Stimulated activated CD8-positive, alpha-beta memory T cell treated with anti-CD3 and anti-CD28 coated beads, Interleukin-7, amount 100 ng/mL, for 1 hour (primary cell): ENCODE measurements around the gene FHL2.

ENCODE experiments used
- DNase-seq, 2 donors: peaks; one replicate each; pipeline ENCODE4 v3.0.0-alpha.2; 2020; ENCODE audit warnings: low read depth in 2 of 2

The FHL2 gene

DNA sequence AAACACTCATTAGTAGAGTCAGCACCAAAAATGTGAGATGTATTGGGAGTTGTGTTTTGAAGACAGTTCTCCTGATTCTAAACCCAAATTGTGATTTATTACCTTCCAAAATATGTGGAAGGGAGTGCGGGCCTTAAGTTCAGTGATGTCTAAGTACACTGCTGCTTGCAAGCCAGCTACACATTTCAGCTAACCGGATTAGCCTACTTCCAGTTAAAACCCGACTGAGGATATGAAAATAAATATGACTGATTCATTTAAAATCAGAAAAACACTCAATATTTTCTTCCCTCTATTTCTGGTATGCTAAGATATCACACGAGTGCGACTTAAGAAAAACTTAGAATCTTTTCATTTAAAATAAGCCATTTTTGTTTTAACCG lies 907 bp downstream of the FHL2 start:
- DNase-seq, result no peak

DNA sequence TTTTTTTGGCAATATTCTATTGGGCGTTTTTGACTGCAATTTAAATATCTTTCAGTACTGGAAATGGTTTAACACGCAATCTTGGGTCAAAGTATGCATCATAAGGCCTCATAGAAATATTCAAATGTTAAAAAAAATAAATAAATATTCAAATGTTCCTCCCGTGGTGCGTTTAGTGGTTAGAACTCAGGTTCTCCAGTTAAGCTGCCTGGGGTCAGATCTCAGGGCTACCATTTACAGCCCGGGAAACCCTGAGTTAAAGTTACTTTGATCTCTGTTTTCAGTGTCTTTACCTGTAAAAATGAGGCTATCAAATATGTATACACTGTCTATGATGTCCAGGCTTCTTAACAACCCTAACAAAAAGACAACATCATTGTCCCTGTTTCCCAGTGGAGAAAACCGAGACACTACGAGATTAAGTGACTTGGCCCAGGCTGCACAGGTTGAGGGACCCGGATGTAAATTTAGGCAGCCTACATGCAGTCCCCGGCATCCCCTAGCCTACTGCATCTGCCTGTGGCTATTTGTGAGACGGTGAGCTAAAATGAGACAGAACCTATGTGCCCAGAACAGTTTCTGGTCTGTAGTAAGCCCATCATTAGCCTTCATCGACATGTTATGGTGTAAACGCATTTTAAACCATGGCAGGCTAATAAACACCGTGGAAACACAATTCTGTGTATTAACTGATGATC lies 1.7 kb downstream of the FHL2 start:
- no peak for DNase-seq

DNA sequence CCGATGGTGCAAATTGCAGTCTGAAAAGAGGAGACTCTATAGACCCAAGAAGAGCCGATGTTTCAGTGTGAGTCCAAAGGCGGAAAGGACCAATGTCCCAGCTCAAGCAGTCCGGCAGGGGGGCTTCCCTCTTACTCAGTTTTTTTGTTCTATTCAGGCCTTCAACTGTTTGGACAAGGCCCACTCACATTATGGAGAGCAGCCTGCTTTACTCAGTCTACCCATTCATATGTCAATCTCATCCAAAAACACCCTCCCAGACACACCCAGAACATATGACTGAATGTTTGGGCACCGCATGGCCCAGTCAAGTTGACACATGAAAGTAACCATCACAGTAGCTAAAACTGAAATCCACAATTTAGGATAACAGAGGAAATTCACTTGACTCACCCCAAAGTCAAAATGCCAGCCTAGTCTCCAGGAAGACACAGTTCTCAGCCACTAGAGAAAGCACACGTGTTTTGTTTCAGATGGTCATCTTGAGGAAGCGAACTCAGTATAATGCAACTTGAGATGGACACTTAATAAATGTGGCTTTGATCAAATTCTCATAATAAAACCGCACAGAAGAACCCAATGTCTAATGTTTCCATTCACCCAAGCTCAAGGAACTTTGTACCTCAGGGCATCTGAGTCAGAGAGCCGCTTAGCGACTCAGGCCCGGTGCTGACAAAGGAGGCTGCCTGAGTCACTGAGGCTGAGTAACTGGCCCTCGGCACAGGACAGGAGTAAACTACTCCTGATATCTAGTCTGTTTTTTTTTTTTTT lies 2.4 kb downstream of the FHL2 start:
- DNase-seq, result no peak

DNA sequence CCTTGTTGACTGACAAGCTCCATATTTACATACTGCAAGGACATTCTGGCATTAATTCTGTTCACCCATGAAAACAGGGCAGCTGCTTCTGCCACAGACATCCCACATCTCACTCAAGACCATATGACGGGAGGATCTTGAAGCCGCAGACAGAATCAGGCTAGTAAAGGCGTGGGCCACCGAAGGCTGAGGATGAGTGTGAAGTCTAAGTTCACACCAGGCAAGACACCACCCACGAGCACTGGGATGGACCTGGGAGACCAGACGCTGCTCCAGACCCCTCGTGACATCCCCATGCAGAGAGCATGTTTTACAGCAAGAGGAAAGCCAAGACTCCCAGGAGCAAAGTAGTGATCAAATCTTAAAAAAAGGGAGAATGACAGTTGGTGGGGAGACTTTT lies 3.2 kb downstream of the FHL2 start:
- DNase-seq, result no peak

DNA sequence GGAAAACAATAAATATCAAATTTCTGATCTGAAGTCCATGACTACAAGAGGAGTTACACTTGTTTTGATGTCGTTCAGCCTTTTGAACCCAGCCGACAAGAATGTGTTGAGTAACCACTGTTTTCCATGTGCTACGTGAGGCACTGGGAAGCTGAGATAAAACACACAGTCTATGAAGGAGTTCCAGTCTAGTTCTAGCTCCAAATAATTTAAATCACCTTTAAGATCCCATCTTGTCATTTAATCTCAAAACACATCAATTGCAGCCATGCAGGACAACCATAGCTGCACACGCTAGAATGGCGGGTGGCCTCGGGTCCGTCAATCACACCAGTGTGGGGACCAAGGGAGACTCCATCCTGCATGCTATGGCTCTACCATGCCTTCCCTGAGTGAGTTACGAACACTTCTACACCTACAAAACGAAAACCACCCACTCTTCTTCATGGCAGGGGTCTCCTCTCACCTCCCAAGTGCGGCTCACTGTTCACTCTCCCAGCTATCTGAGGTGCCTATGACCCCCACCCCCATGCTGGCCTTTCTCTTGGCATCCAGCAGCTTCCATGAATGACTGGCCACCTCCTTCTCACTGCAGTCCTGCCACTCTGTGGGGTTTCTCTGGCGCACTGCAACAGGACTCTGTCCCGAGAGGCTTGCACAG lies 3.8 kb downstream of the FHL2 start:
- no peak for DNase-seq

DNA sequence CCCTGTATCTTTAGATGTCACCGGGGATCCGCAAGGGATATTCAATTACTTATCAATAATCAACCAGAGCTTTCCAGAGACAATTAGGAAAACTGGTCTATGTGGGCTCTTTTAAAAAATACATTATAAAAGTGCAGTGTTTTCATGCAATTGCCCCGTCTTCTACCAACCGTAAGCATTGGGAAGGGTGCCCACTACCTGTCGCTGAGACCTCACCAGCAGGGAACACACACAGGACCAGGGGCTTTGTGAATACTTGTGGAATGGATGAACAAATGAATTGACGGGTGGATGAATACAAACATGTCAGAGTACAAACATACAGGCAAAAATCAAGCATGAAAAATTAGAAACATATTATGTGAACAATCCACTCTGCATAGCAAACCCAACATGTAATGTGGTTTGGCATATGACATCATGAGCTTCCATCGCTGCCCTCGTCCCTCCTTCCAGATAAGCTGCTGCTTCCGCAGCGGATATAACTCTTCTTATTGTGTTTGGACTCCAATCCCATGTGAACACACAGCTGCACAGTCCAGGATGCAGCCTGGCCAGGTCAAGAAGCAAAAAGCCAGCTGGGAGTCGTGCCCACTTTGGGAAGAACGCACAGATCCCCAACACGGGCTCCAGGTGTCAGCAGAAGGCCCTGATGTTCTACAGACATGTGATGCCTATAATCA lies 5.3 kb downstream of the FHL2 start:
- DNase-seq, result no peak

DNA sequence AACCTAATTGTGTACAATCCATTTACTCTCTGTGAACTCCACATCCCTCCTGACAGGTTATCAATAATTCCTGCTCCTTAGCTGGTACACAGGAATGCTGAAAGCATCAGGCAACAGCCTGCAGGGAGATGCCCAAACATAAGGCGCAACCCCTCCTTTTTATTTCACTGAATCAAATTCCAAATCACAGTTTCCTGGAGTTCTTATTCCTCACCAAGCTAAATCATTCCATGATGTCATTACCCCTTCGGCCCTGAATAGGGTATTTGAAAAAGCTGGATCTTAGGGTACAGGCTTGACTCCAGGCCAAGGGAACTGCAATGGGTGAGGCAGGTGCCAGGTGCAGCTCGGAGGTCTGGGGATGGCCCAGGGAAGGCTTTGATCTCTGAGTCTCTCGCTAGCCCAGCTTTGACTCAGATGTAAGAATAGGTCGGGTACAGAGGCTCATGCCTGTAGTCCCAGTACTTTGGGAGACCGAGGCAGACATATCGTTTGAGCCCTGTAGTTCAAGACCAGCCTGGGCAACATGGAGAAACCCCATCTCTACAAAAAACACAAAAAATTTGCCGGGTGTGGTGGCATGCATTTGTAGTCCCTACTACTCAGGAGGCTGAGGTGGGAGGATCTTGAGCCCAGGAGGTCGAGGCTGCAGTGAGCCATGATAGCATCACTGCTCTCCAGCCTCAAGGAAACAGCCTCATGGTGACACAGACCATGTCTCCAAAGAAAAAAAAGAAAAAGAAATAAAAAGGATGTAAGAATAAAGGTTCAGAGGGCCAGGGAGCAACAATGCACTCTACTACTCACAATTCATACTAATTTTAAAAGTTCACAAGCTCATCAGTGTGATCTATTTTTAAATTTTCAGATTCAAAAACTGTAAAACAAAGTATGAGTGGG lies 6.8 kb downstream of the FHL2 start:
- DNase-seq, result no peak

DNA sequence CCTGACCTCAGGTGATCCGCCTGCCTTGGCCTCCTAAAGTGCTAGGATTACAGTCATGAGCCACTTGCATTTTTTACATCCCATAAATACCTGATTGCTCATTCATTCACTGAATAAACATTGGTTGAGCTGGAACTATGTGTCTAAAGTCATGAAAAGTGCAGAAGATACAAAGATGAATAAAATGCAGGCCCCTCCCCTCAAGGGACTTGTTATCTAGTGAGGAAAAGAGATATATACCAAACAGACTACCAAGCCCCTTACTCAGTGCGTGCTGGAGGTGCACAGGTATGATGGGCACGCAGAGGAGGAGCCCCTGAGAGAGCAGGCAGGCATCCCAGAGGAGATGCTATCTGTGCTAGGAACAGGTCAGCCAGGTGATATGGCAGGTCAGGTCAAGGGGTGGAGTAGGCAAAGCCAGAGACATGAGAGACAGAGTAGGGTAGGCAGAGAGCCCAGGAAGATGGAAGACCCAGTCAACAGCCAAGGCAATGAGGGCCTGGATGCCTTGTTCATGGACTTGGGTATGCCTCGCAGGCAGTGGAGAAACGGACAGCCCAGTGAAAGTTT lies 7.7 kb downstream of the FHL2 start:
- no peak for DNase-seq

DNA sequence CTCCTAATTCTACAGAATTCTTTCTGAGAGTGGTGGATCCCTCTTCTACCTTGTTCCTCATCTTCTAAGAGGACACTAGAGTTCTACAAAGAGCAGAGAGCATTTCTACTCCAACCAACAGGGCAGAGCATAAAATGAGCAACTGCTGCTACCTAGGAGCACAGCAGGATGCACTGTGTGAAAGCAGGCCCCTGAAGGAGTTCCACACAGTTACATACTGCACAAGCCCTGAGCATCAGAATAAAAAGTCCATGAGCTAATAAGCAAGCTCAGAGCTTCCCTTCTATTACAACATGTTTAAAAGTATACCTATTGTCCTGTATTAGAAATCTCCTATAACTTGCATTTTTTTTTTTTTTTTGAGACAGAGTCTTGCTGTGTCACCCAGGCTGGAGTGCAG lies 8.4 kb downstream of the FHL2 start:
- no peak for DNase-seq

DNA sequence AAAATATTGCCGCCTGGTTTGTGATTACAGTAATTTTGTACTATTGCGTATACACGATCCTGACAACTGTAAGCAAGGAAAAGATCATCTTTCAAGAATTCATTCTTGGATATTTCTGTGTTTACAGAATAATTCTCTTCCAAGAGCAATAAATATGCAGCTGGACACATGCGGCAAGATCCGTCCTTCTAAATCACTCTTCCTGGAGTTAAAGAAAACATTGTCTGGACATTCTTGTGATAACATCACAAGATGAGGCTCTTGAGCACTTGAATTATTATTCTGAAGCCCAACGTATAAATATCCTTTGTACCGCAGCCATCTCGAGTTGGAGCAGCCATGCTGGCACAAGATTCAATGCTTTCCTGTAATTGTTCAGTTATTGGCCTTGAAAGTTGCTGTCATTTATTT lies 9.9 kb downstream of the FHL2 start:
- no peak for DNase-seq

DNA sequence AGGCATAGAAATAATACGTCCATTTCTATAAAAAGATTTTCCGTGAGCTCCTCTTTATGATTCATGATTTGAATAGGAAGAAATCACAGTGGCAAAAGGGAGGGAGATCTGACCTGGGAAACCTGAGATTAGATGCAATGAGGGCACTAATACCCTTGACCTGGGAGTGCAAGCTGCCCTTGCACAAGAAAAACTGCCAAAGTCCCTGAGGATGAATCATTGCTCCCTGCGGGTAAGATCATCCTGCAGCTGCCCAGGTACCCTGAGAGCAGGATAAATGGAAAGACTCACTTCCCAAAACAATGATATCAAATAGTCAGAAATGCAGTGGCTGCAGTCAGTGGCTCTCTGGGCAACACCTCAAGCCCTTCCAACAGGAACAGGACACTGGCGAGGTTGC lies 11.6 kb downstream of the FHL2 start:
- no peak for DNase-seq

DNA sequence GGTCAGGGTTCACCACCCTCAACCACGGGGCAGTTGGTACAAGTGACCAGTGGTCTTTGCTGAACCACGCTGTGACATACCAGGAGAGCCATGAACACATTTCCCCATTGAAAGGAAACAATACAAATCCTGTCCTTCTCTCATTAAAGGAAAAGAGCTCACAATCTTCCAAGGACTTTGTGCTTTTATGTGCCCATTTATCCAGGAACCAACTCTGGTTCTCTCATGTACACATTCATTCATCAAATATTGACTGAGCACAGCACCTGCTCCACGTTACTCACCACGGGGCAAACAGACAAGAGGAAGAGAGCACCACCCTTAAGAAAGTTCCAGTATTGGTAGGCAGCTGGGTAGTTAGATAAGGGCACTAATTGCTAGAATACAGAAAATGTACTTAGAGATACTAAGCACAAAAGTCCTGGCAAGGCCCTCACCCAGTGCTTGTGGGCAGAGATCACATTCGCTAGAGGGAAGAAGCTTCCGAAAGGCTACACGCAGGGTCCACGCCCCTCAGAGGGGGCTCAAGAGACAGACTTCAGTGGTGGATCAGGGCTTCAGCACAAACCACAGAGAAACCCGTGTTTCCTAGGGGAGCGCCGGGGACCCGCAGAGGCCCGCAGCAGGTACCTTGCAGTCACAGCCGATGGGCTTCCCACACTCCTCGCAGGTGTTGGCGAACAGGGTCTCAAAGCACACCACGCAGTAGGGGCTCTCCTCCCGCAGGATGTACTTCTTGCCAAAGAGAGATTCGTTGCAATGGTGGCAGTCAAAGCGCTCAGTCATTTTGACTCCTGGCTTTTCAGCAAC lies 12.9 kb downstream of the FHL2 start:
- DNase-seq, result no peak

DNA sequence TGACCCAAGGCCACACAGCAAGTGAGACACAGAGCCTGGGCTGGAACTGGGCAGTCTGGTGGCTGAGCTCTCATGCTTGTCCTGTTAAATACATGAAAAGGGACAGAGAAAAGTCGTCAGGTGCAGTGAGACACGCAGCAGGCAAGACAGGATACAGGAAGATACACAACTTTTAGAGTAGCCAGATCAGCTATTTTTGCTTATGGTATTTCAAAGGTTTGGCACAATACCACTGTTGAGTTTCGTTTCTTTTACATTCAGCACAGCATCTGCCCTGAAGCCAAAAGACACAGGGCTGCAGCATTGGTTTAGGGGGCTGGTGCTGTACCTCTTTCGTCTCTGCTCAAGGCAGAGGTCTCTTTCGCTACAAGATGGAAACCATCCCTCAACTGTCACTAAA lies 14.0 kb downstream of the FHL2 start:
- DNase-seq, result no peak

DNA sequence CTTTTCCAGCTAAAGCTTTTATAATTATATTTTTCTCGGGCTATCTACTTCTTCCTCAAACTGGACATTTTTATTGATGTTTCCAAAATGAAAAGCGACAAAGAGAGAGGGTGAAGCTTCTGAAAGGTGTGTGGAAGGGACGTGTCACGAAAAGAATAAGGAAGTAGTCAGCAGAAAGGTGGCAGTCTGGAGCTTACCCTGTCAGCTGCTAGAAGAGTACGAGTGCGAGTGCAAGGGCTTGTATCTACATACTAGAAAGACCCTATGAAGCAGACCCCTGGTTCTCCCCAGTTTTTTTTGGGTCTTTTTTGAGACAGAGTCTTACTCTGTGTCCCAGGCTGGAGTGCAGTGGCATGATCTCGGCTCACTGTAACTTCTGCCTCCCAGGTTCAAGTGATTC lies 14.6 kb downstream of the FHL2 start:
- no peak for DNase-seq

DNA sequence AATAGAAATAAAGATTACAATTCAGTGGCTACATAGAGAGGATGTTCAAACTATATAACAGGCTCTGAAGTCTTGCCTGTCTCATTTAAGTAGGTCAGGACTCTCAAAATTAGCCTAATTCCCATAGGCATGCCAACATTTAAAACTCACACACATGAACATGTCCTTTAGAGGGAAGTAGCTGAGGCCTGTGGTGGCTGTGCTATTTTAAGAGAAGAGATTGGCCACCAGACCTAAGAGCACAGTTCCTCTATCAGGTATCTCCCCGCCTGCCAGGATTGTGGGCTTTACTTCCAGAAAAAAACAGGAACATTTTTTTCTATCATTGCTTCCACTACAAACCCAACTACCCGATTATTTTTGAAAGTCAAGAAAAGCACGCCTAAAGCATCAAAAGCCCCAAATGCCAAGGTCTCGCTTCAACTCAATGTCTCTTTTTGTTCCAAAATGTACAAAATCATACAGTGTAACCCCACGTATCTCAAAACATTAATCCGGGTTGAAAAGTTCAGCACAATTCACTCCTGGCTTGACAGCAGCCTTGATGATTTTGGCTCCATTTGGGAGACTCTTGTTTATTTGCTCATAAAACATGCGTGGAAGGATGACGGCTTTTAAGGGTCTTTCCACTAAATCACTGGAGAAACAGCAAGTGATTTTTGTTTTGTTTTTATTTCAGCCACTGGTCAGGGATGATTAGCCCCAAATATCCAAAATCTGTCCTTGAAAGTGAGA lies 15.3 kb downstream of the FHL2 start:
- DNase-seq, result no peak

DNA sequence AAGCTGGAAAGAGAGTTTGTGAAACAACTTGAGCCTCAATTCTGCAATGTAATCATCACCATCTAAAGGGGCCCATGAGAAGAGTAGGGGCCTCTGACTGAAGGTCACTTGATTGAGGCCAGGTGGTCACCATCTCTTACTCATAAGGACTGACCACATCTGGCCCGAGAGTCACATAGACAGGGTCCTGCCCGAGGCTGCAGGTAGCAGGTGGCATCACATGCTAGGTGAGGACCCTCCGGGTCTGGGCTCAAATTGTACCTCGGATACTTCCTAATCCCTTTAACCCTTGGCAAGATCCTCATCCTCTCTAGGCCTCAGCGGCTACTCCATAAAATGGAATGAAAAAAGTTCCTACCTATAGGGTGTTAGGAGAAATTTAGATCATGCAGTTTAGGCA lies 16.7 kb downstream of the FHL2 start:
- no peak for DNase-seq

DNA sequence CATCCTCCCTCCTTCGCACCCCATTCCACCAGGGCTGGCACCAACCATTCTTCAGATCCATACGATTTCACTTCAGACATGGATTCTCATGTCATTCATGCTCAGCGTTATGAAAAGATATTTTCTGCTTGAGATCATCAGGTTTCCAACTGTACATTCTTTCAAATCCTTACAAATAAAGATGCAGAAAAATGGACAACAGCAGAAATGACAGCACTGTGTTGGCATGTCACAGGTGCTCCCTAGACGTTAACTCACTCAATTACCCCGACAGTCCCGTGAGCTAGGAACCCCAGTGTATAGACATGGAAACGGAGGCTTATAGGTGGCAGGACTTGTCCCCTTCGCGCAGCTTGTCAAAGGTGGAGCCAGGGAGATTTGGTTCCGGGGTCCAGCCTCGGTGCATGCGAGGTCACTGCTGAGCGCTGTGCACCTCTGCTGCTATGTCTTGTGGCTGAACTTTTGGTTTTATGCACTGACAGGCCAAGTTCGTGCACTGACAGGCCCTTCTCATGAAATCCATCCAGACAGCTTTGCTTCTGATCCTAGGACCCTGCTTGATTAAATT lies 17.7 kb downstream of the FHL2 start:
- no peak for DNase-seq

DNA sequence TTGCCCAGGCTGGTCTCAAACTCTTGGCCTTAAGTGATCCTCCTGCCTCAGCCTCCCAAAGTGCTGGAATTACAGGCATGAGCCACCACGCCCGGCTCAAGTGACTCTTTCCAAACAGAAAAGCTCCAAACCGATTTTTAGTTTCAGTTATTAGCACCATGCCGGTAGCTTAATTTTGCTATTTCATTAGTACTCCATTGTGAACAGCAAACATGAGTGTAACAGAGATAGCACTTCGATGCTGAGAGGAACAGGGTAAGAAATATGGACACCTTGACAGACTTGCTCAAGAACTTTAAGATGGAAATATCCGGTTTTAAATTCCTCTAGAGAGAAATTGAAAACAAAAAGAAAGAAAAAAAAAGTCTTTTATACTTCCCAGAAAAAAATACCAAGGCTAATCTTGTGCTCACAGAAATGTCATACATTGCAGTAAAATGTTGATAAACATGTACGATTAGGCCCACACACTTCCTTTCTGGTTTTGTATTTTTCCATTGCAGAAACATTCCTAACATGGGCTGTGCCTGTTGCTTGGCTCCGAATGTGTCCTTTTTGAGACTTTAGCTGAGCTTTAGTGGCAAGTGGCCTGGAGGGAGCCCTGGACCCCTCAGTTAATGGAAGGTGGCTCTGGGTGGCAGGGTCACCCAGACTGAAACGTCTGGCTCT lies 18.3 kb downstream of the FHL2 start:
- DNase-seq, result no peak

DNA sequence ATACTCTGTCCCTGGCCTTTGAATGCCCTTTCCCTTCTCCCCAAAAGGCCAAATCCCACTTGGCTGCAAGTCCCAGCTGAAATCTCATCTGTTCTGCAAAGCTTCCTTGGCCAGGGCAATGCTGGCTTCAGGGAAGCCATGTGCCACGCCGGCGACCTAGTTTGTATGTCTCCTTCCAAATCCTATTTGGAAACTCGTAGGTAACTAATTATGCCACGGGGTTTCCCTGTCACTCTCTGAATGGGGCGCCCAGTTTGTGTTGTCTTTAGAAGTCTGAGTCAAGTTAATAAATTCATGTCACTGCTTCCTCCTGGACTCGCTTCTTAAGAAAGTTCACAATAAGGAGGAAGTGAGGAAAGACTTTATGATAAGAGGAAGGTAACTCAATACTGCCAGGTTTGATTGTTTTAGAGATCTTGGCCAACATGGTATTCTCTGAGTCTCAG lies 19.1 kb downstream of the FHL2 start:
- no peak for DNase-seq
